ENCODE measurements around the gene BROX.
A peak's percentile ranks its signal among the peaks of the same experiment; 100 is the strongest.

The BROX gene

DNA sequence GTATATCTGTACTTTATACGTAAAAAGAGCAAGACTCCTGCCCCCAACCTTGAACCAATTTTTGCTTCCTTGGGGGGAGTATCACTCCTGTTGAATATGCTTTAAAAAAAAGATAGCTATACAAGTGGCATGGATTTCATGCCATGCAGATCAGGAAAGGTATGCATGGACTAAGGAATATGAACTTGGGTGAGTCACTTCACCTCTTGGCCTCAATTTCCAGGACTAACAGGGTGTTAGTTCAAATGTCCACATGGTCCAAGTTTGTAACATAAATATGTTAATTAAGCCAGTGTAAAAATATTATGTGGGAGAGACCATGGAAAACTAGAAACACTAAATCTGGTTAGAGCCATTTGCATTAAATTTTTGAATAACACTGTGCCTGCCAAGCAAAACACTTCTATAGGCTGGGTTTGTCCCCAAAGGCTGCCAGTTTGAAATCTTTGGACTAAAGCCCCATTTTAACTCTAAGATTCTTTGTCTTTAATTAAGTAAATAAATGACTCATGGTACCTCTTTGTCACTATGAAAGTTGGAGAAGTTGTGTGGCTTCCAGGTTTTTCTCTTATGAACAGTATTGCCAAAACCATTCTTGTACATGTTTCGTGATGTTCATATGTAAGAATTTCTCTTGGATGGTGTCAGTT is 57.7 kb downstream of the BROX start:
- TF ChIP-seq, protein P1, sequence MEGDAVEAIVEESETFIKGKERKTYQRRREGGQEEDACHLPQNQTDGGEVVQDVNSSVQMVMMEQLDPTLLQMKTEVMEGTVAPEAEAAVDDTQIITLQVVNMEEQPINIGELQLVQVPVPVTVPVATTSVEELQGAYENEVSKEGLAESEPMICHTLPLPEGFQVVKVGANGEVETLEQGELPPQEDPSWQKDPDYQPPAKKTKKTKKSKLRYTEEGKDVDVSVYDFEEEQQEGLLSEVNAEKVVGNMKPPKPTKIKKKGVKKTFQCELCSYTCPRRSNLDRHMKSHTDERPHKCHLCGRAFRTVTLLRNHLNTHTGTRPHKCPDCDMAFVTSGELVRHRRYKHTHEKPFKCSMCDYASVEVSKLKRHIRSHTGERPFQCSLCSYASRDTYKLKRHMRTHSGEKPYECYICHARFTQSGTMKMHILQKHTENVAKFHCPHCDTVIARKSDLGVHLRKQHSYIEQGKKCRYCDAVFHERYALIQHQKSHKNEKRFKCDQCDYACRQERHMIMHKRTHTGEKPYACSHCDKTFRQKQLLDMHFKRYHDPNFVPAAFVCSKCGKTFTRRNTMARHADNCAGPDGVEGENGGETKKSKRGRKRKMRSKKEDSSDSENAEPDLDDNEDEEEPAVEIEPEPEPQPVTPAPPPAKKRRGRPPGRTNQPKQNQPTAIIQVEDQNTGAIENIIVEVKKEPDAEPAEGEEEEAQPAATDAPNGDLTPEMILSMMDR (IDR thresholded peaks at IDR 0.05; ENCODE audit: low read depth, low read length): no peak
- H3K4me3 ChIP-seq (ENCODE audit: low read depth, low read length): no peak overlapping the region
- in situ Hi-C loops (cut with HindIII; ENCODE audit: low sequenced_read_pairs): no loop called here
- DNase-seq (ENCODE audit: low read depth, low spot score): no peak

DNA sequence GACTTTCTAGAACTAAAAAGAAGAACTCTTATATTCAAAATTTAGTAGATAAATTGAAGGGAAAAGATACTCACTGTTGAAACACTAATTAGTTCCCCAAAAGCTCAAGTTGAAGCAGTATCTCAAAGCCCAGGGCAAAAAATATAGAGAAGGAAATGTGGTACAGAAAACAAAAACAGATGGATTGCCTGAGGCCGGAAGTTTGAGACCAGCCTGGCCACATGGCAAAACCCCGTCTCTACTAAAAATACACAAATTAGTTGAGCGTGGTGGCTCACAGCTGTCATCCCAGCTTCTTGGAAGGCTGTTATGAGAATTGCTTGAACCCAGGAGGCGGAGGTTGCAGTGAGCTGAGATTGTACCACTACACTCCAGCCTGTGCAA is 60.6 kb downstream of the BROX start:
- H3K4me3 ChIP-seq (ENCODE audit: low read depth, low read length): no peak overlapping the region
- TF ChIP-seq, protein P1 (IDR thresholded peaks at IDR 0.05; ENCODE audit: low read depth, low read length): no peak
- DNase-seq (ENCODE audit: low read depth, low spot score): no peak
- in situ Hi-C loops (cut with HindIII; ENCODE audit: low sequenced_read_pairs): no loop called here

DNA sequence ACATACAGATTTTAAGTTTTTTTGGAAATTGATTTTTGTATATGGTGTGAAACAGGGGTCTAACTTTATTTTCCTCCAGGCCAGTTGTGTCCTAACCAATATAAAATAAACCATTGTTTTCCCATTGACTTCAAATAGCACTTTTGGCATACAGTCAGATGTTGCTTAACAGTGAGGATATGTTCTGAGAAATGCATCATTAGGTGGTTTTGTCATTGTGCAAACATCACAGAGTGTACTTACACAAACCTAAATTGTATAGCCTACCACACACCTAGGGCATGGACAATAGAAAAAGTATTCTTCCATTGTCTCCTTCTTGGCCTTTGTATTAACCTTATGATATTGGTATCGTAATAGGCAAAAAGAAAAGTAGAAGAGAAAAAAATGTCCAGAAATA is 65.1 kb downstream of the BROX start:
- in situ Hi-C loops (cut with HindIII; ENCODE audit: low sequenced_read_pairs): loop anchor here (25.0 kb wide), 1 partner anchor 310 kb away; no protein-coding TSS in a partner anchor
- TF ChIP-seq, protein P1 (IDR thresholded peaks at IDR 0.05; ENCODE audit: low read depth, low read length): no peak
- peak; percentile 33 for DNase-seq (ENCODE audit: low read depth, low spot score)
- H3K4me3 ChIP-seq (ENCODE audit: low read depth, low read length): no peak overlapping the region

DNA sequence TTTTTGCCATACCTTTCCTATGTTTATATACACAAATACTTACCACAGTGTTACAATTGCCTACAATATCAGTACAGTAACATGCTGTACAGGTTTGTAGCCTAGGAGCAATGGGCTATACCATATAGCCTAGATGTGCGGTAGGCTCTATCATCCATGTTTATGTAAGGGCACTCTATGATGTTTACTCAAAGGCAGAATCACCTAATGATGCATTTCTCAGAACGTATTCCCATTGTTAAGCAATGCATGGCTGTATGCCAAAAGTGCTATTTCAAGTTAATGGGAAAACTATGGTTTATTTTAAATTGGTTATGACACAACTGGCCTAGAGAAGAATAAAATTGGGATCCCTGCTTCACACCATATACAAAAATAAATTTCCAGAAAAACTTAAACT is 65.6 kb downstream of the BROX start:
- no peak for DNase-seq (ENCODE audit: low read depth, low spot score)
- no peak overlapping the region for H3K4me3 ChIP-seq (ENCODE audit: low read depth, low read length)
- TF ChIP-seq, protein P1 (IDR thresholded peaks at IDR 0.05; ENCODE audit: low read depth, low read length): no peak
- in situ Hi-C loops (cut with HindIII; ENCODE audit: low sequenced_read_pairs): loop anchor here (25.0 kb wide), 1 partner anchor 309 kb away; no protein-coding TSS in a partner anchor

DNA sequence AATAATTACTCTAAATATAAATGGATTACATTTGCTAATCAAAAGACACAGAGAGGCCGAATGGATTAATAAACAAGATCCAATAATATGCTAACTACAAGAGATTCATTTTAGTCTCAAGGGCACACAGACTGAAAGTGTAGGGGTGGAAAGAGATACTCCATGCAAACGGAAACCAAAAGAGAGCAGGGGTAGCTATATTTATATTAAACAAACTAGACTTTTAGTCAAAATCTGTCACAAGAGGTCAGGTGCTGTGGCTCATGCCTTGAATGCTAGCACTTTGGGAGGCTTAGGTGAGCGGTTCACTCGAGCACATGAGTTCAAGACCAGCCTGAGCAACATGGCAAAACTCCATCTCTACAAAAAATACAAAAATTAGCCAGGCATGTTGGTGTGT is 68.9 kb downstream of the BROX start:
- DNase-seq (ENCODE audit: low read depth, low spot score): no peak
- H3K4me3 ChIP-seq (ENCODE audit: low read depth, low read length): no peak overlapping the region
- TF ChIP-seq, protein P1 (IDR thresholded peaks at IDR 0.05; ENCODE audit: low read depth, low read length): no peak
- in situ Hi-C loops (cut with HindIII; ENCODE audit: low sequenced_read_pairs): loop anchor here (25.0 kb wide), 1 partner anchor 306 kb away; no protein-coding TSS in a partner anchor

DNA sequence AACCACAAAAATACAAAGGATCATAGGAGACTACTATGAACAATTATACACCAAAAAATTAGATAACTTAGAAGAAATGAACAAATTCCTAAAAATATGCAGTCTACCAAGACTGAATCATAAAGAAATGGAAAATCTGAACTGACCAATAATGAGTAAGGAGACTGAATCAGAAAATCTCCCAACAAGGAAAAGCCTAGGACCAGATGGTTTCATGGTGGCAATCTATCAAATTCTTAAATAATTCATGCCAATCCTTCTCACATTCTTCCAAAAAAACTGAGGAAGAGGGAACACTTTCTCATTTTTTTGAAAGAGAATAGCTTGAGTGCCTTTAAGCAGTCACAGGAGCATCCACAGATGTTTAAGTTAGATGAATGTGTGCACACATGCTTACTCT is 70.7 kb downstream of the BROX start:
- in situ Hi-C loops (cut with HindIII; ENCODE audit: low sequenced_read_pairs): loop anchor here (25.0 kb wide), 1 partner anchor 304 kb away; no protein-coding TSS in a partner anchor
- TF ChIP-seq, protein P1 (IDR thresholded peaks at IDR 0.05; ENCODE audit: low read depth, low read length): no peak
- no peak overlapping the region for H3K4me3 ChIP-seq (ENCODE audit: low read depth, low read length)
- DNase-seq (ENCODE audit: low read depth, low spot score): no peak
